GM19239 (cell line): ENCODE data around the gene ENPP7.
A peak's percentile ranks its signal among the peaks of the same experiment; 100 is the strongest.

Experiments used
- DNase-seq: peaks from one replicate; pipeline ENCODE4 v3.0.0; 2011; ENCODE audit warnings: low spot score; ENCODE audit not compliant: insufficient read length
- FAIRE-seq: peaks from 2 replicates; lab custom pipeline; 2011; peaks lifted over from hg19 to GRCh38; lab: Jason Lieb, UNC

Gene ENPP7

GRCh38 chr17:79788455-79788854, 57.7 kb downstream of the ENPP7 start:
- FAIRE-seq (no peak), DNase-seq (no peak)

GRCh38 chr17:79788989-79789942, 58.5 kb downstream of the ENPP7 start:
- FAIRE-seq (no peak), DNase-seq (no peak)

- DNase-seq (peak; percentile 88), FAIRE-seq (no peak)
Observed at GRCh38 chr17:79789943-79790804, 59.4 kb downstream of the ENPP7 start.

- DNase-seq (no peak), FAIRE-seq (no peak)
Observed at GRCh38 chr17:79790805-79791734, 60.3 kb downstream of the ENPP7 start.

GRCh38 chr17:79791735-79792161, 61.0 kb downstream of the ENPP7 start:
- FAIRE-seq: no peak
- no peak for DNase-seq
